ENCODE measurements around the gene PTGER3.

The PTGER3 gene

GRCh38 chr1:71037829-71038620 is 9.6 kb downstream of the PTGER3 start:
- Histone ChIP-seq H2AFZ (ENCODE audit: low read depth, low read length) (no peak overlapping the region), H3K4me2 (ENCODE audit: low read length) (no peak overlapping the region; the same call in 1 of the 2 replicates), H4K20me1 (ENCODE audit: insufficient read depth, low read length) (no peaks in the 10 kb centered on the region), H3K4me3 (ENCODE audit: low read length) (no peak overlapping the region), H3K79me2 (ENCODE audit: low read length) (no peaks in the 10 kb centered on the region), H3K27me3 (ENCODE audit: low read depth, low read length) (no peaks in the 10 kb centered on the region), H3K9ac (ENCODE audit: low read length) (no peak overlapping the region), H3K36me3 (replicated peaks; ENCODE audit: low read depth, low read length) (no peaks in the 10 kb centered on the region), H3K9me3 (ENCODE audit: insufficient read depth, low read length) (no peaks in the 10 kb centered on the region; the same call in 1 of the 2 replicates), H3K4me1 (ENCODE audit: low read length) (peaks cover 8% of the 10 kb centered on the region), H3K27ac (ENCODE audit: low read length) (no peak overlapping the region)
- TF ChIP-seq EZH2phosphoT487 (IDR thresholded peaks at IDR 0.05; ENCODE audit: low read depth), result no peak
- TF ChIP-seq CTCF (IDR thresholded peaks at IDR 0.05; ENCODE audit: low read depth, low read length), result no peak

GRCh38 chr1:71037066-71037465 is 10.6 kb downstream of the PTGER3 start:
- H3K27me3 ChIP-seq (ENCODE audit: low read depth, low read length), result no peaks in the 10 kb centered on the region
- H3K4me1 ChIP-seq (ENCODE audit: low read length), result peaks cover 14% of the 10 kb centered on the region
- H3K9ac ChIP-seq (ENCODE audit: low read length), result no peak overlapping the region
- H2AFZ ChIP-seq (ENCODE audit: low read depth, low read length), result no peak overlapping the region
- no peak overlapping the region for H3K27ac ChIP-seq (ENCODE audit: low read length)
- no peak overlapping the region for H3K4me2 ChIP-seq (ENCODE audit: low read length)
- no peak overlapping the region for H3K4me3 ChIP-seq (ENCODE audit: low read length)
- H4K20me1 ChIP-seq (ENCODE audit: insufficient read depth, low read length), result no peaks in the 10 kb centered on the region
- no peaks in the 10 kb centered on the region for H3K36me3 ChIP-seq (replicated peaks; ENCODE audit: low read depth, low read length)
- no peaks in the 10 kb centered on the region; the same call in 1 of the 2 replicates for H3K9me3 ChIP-seq (ENCODE audit: insufficient read depth, low read length)
- no peaks in the 10 kb centered on the region for H3K79me2 ChIP-seq (ENCODE audit: low read length)
- TF ChIP-seq EZH2phosphoT487 (IDR thresholded peaks at IDR 0.05; ENCODE audit: low read depth) (no peak), CTCF (IDR thresholded peaks at IDR 0.05; ENCODE audit: low read depth, low read length) (no peak)

- H3K27ac ChIP-seq (ENCODE audit: low read length), result no peak overlapping the region
- TF ChIP-seq EZH2phosphoT487 (IDR thresholded peaks at IDR 0.05; ENCODE audit: low read depth) (no peak), CTCF (IDR thresholded peaks at IDR 0.05; ENCODE audit: low read depth, low read length) (no peak)
These were observed 14.5 kb downstream of the PTGER3 start for GRCh38 chr1:71033136-71033535.

GRCh38 chr1:71031426-71031825 is 16.2 kb downstream of the PTGER3 start:
- Histone ChIP-seq H3K27me3 (ENCODE audit: low read depth, low read length) (no peaks in the 10 kb centered on the region), H3K9me3 (ENCODE audit: insufficient read depth, low read length) (no peaks in the 10 kb centered on the region), H3K36me3 (replicated peaks; ENCODE audit: low read depth, low read length) (no peaks in the 10 kb centered on the region), H3K27ac (ENCODE audit: low read length) (no peak overlapping the region), H3K9ac (ENCODE audit: low read length) (no peak overlapping the region), H3K4me2 (ENCODE audit: low read length) (no peak overlapping the region), H3K4me1 (ENCODE audit: low read length) (peaks cover 9% of the 10 kb centered on the region), H2AFZ (ENCODE audit: low read depth, low read length) (no peak overlapping the region), H4K20me1 (ENCODE audit: insufficient read depth, low read length) (no peaks in the 10 kb centered on the region), H3K79me2 (ENCODE audit: low read length) (no peaks in the 10 kb centered on the region), H3K4me3 (ENCODE audit: low read length) (no peak overlapping the region)
- TF ChIP-seq CTCF (IDR thresholded peaks at IDR 0.05; ENCODE audit: low read depth, low read length) (no peak), EZH2phosphoT487 (IDR thresholded peaks at IDR 0.05; ENCODE audit: low read depth) (no peak)

More at GRCh38 chr1:71033136-71033535, 14.5 kb downstream of the PTGER3 start:
- Histone ChIP-seq H3K9ac (ENCODE audit: low read length) (no peak overlapping the region), H3K9me3 (ENCODE audit: insufficient read depth, low read length) (no peaks in the 10 kb centered on the region; the same call in 1 of the 2 replicates), H3K4me3 (ENCODE audit: low read length) (no peak overlapping the region), H3K4me2 (ENCODE audit: low read length) (0 out of 2 replicates have a peak overlapping the region, but pooled peaks have one; percentile 5), H3K4me1 (ENCODE audit: low read length) (peaks cover 14% of the 10 kb centered on the region), H4K20me1 (ENCODE audit: insufficient read depth, low read length) (no peaks in the 10 kb centered on the region), H3K79me2 (ENCODE audit: low read length) (no peaks in the 10 kb centered on the region), H3K36me3 (replicated peaks; ENCODE audit: low read depth, low read length) (no peaks in the 10 kb centered on the region), H3K27me3 (ENCODE audit: low read depth, low read length) (no peaks in the 10 kb centered on the region), H2AFZ (ENCODE audit: low read depth, low read length) (no peak overlapping the region)
